ENCODE measurements around the gene CREB3L2.

CREB3L2 gene

GRCh38 chr7:137898839-137899721, 102.8 kb downstream of the CREB3L2 start:
- DNase-seq (ENCODE audit: low read depth): peak; percentile 57

GRCh38 chr7:137895301-137896221, 106.3 kb downstream of the CREB3L2 start:
- no peak for DNase-seq (ENCODE audit: low read depth)

- no peak for DNase-seq (ENCODE audit: low read depth)
These were observed 108.6 kb downstream of the CREB3L2 start for GRCh38 chr7:137893143-137893742.

GRCh38 chr7:137891016-137891655, 110.8 kb downstream of the CREB3L2 start:
- DNase-seq (ENCODE audit: low read depth): no peak

- DNase-seq (ENCODE audit: low read depth): no peak
These were observed 111.4 kb downstream of the CREB3L2 start for GRCh38 chr7:137890449-137890921.

GRCh38 chr7:137888241-137888640, 113.6 kb downstream of the CREB3L2 start:
- DNase-seq (ENCODE audit: low read depth): no peak

- DNase-seq (ENCODE audit: low read depth): peak; percentile 17
These were observed 115.1 kb downstream of the CREB3L2 start for GRCh38 chr7:137886746-137887145.

- DNase-seq (ENCODE audit: low read depth): no peak
These were observed 115.6 kb downstream of the CREB3L2 start for GRCh38 chr7:137886281-137886680.

- no peak for DNase-seq (ENCODE audit: low read depth)
These were observed 116.2 kb downstream of the CREB3L2 start for GRCh38 chr7:137885678-137886077.

- peak; percentile 39 for DNase-seq (ENCODE audit: low read depth)
These were observed 119.1 kb downstream of the CREB3L2 start for GRCh38 chr7:137882806-137883205.

GRCh38 chr7:137882261-137882668, 119.6 kb downstream of the CREB3L2 start:
- peak; percentile 99 for DNase-seq (ENCODE audit: low read depth)

- DNase-seq (ENCODE audit: low read depth): no peak
These were observed 120.2 kb downstream of the CREB3L2 start for GRCh38 chr7:137881607-137882260.

- peak; percentile 91 for DNase-seq (ENCODE audit: low read depth)
These were observed 121.5 kb downstream of the CREB3L2 start for GRCh38 chr7:137880432-137880831.

- DNase-seq (ENCODE audit: low read depth): peak; percentile 64
These were observed 122.3 kb downstream of the CREB3L2 start for GRCh38 chr7:137879357-137880158.

GRCh38 chr7:137878333-137878961, 123.4 kb downstream of the CREB3L2 start:
- peak; percentile 38 for DNase-seq (ENCODE audit: low read depth)

GRCh38 chr7:137877027-137877675, 124.7 kb downstream of the CREB3L2 start:
- DNase-seq (ENCODE audit: low read depth): no peak

GRCh38 chr7:137875746-137876145, 126.1 kb downstream of the CREB3L2 start:
- peak; percentile 69 for DNase-seq (ENCODE audit: low read depth)

GRCh38 chr7:137873979-137874777, 127.7 kb downstream of the CREB3L2 start:
- peak; percentile 97 for DNase-seq (ENCODE audit: low read depth)
